Retinal pigment epithelial cell (primary cell): ENCODE results near the gene RPL34.

ENCODE experiments used
- DNase-seq: peaks from one replicate; pipeline ENCODE4 v3.0.0-alpha.2; 2010; ENCODE audit warnings: low read depth
- H3K4me3 ChIP-seq: 2 replicates; pipeline ENCODE4 v1.5.1; 2011; ENCODE audit warnings: mild to moderate bottlenecking, low read length, control low read depth, moderate library complexity
- TF ChIP-seq, protein P1 (sequence below): conservative IDR thresholded peaks from 2 replicates; pipeline ENCODE4 v1.5.1; 2011; ENCODE audit warnings: low read depth, low read length, control low read depth, inconsistent platforms

RPL34 gene

DNA sequence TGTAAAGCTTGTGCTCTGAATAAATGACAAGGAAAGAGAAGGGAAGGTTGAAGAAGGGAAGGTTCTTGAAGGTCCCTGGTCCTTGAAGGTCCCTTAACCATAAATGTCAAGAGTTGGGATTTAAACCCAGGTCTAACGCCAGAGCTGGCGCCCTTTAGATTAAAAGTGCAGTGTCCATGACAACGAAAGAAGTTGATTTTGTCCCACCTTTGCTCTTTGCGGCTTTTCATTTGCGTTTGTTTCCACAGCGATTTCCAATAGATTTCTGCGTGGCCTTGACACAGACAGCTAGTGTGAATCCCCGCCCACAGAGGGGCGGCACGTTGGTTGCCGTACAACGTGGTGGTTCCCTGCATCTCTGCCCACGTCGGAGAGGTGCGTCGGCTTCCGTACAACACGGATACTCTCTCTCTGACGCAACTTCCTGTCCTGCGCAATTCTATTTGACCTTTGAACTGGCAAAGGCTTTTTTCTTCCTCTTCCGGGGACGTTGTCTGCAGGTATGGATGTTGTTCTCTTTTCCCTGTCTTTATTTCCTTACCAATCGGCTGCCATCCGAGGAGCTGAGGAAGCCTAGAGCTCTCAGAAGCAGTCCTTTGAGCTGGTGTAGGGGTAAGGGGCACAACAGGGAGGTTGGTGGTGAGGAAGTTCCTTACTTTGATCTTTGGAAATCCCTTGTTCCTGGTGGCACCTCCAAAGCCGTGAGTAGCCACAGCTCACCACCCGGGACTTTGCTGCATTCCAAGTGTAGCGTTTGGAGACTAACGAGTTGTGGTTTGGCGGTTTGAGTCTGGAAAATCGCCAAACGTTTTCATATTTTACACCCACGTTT is at the start of gene RPL34:
RPL34 (plus strand) TSS at position 476 of the 832 bp plus-strand sequence. CDS start 1,384 bp downstream, outside the sequence.
- H3K4me3 ChIP-seq = peak within 1 kb of the TSS; percentile 94
- DNase-seq = peak; percentile 97
- TF ChIP-seq, protein P1, sequence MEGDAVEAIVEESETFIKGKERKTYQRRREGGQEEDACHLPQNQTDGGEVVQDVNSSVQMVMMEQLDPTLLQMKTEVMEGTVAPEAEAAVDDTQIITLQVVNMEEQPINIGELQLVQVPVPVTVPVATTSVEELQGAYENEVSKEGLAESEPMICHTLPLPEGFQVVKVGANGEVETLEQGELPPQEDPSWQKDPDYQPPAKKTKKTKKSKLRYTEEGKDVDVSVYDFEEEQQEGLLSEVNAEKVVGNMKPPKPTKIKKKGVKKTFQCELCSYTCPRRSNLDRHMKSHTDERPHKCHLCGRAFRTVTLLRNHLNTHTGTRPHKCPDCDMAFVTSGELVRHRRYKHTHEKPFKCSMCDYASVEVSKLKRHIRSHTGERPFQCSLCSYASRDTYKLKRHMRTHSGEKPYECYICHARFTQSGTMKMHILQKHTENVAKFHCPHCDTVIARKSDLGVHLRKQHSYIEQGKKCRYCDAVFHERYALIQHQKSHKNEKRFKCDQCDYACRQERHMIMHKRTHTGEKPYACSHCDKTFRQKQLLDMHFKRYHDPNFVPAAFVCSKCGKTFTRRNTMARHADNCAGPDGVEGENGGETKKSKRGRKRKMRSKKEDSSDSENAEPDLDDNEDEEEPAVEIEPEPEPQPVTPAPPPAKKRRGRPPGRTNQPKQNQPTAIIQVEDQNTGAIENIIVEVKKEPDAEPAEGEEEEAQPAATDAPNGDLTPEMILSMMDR = no peak

DNA sequence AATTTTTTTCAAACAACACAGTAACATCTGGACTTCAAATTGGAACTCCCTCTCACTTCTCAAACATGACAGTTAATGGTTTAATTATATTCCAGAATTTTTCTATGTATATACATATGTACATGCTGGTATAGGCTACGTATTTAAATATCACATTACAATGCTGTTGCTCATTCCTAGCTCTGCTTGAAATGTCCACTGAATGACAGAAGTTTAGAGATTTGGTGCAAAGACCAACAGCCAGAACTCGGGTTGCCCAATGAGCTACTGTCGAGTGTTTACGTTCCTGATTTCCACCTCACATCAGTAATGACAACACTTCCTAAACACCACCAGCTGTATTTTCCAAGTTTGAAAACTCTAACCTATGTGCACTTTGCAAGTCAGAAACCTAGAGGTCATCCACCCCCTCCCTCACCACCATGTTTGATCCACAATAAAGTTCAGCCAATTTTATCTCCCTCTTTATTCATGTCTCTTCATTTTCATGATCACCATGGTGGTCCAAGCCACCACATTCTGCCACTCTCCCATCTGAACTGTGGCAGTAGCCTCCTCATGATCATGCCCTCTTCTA is 49.3 kb upstream of the RPL34 start:
- TF ChIP-seq, protein P1 = no peak
- DNase-seq = no peak
- H3K4me3 ChIP-seq = no peak overlapping the region

DNA sequence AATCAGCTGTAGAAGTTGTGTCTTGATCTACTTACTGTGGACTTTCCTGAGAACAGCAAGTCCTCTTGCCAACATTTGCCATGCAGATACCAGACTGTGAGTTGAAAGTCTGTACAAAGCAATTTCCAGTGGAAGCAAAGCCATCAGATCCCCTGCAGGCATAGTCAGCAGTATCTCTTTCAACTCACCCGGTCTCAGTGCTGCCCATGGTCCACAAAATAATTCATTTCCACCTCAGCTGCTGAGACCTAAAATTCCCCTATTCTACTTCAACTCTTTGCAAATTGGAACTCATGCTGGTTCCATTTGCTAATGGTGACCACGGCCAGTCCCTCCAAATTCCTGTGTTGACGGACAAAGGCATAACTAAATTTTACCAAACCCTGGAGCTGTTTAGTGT is 46.0 kb upstream of the RPL34 start:
- no peak overlapping the region for H3K4me3 ChIP-seq
- no peak for DNase-seq
- TF ChIP-seq, protein P1 = no peak

DNA sequence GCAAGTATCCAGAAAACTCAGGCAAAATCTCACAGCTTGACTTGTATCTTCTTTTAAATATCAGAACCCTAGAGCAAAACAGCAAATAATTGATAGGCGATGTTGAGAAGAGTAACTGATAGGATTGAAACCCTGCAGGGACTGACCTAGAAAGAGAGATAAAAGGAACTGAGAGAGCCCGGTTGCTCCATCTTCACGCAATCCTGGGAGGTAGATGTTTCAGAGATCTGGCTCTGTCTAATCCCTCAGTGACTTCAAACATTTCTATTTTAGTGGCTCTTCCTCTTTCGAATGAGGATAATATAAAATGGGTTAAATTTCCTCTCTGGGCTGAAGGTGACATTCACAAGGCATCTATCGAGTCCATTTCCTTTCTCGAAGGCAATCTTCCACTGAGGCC is 39.3 kb upstream of the RPL34 start:
- TF ChIP-seq, protein P1 = no peak
- DNase-seq = no peak
- H3K4me3 ChIP-seq = no peak overlapping the region

DNA sequence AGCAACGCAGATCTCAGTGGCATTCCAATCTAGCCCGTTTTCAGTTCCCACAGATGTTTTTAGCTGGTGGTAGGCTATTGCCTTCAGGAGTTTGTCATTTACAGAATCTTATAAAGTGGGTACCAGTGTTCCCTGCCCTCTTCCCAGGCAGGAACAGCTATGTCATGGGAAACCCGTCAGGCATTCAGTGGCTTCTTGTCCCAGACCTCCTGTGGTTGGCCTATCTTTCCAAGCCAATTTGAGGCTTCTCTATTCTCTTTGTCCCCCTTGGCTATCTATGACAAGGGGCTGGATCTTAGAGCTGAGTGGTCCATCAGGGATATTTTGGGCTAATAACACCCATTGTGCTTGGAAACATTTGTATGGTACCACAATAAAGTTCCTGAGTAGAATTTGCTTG is 33.6 kb upstream of the RPL34 start:
- H3K4me3 ChIP-seq = no peak overlapping the region
- no peak for DNase-seq
- TF ChIP-seq, protein P1 = no peak

DNA sequence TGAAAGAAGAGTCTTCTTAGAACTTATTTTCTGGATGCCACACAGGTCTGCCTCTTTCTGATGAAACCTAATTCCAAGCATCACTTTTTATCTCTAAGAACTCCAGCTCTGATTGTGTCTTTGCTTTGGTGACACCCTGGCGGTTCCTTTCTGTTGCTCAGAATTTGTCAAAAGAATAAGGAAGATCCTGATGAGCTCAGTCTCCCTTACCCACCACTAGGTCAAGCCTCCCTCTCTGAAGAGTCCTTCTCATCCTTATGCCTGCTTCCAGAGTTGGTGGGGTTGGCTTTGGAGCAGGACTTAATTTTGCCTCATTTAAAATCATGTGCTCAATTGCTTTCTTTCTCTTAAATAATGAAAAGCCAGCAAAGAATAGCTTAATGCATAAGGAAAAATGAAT is 31.5 kb upstream of the RPL34 start:
- no peak overlapping the region for H3K4me3 ChIP-seq
- DNase-seq = no peak
- TF ChIP-seq, protein P1 = no peak

DNA sequence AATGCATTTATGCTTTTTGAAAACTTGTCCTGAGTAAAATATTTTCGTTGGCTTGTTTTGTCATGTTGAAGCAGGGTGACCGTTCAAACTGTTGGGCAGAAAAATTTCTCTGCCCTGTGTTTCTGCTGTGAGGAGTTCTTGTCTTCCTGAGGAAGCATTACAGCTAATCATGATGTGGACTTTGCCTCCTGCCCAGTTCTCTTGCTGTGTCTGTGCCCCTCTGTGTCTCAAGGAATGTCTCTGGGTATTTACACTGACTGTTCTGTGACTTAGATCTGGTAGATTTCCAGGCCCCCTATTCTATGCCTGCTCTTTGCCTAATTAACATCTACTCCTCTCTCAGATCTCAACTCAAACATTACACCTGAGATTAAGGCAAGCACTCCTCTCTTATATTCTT is 30.4 kb upstream of the RPL34 start:
- H3K4me3 ChIP-seq = no peak overlapping the region
- no peak for DNase-seq
- TF ChIP-seq, protein P1 = no peak
